HG03097 (cell line): Measurements from ENCODE around the gene OR2A12.
A peak's percentile ranks its signal among the peaks of the same experiment; 100 is the strongest.
"Not testable (repeated sequence)": the region's sequence is repeated elsewhere in the genome, so short reads cannot be mapped to it uniquely, and the experiment has no call there.

Experiments
- ATAC-seq: cut with Tn5 transposase; IDR thresholded peaks from one replicate; pipeline ENCODE4 v1.9.1; 2021; ENCODE audit not compliant: unreplicated experiment, low FRiP score

The OR2A12 gene

GRCh38 chr7:144113651-144114050 lies 27.6 kb downstream of the OR2A12 start:
- ATAC-seq = no peak

- ATAC-seq = no peak
Measured at GRCh38 chr7:144118341-144118740, 32.3 kb downstream of the OR2A12 start.

GRCh38 chr7:144122876-144123275 lies 36.8 kb downstream of the OR2A12 start, which contains the start of gene OR2A14:
OR2A14 (plus strand) TSS chr7:144123176; CDS start chr7:144129113, 5,937 bp downstream.
- ATAC-seq = no peak

GRCh38 chr7:144127714-144128334 lies 41.7 kb downstream of the OR2A12 start:
- peak; percentile 99 for ATAC-seq

- ATAC-seq = not testable (repeated sequence)
Measured at GRCh38 chr7:144129601-144130000, 43.5 kb downstream of the OR2A12 start.

- no peak for ATAC-seq
Measured at GRCh38 chr7:144130730-144131129, 44.7 kb downstream of the OR2A12 start.

GRCh38 chr7:144132262-144132661 lies 46.2 kb downstream of the OR2A12 start:
- ATAC-seq = no peak

- no peak for ATAC-seq
Measured at GRCh38 chr7:144133307-144133706, 47.2 kb downstream of the OR2A12 start.

GRCh38 chr7:144134116-144134515 lies 48.0 kb downstream of the OR2A12 start:
- ATAC-seq = no peak

GRCh38 chr7:144137501-144137900 lies 51.4 kb downstream of the OR2A12 start:
- ATAC-seq = no peak

- ATAC-seq = no peak
Measured at GRCh38 chr7:144142187-144142586, 56.1 kb downstream of the OR2A12 start.

- no peak for ATAC-seq
Measured at GRCh38 chr7:144144426-144144825, 58.3 kb downstream of the OR2A12 start.

GRCh38 chr7:144148224-144148827 lies 62.2 kb downstream of the OR2A12 start:
- no peak for ATAC-seq
